Smooth muscle cell of trachea (primary cell): ENCODE measurements around the gene APEX1. TPM values are rescaled to one million over a fixed set of nuclear protein-coding genes. Genes with fewer than 3 reads are reported as not detected.

Experiments used
- total RNA-seq: library from RNA; depleted of rRNA; stranded (reverse); fragments of >200 nt; gene quantifications from 2 replicates; pipeline ENCODE4 v1.2.1, GENCODE V29; 2014

Gene APEX1
- total RNA-seq, result 67.1 and 92.5 TPM in 2 replicates

DNA sequence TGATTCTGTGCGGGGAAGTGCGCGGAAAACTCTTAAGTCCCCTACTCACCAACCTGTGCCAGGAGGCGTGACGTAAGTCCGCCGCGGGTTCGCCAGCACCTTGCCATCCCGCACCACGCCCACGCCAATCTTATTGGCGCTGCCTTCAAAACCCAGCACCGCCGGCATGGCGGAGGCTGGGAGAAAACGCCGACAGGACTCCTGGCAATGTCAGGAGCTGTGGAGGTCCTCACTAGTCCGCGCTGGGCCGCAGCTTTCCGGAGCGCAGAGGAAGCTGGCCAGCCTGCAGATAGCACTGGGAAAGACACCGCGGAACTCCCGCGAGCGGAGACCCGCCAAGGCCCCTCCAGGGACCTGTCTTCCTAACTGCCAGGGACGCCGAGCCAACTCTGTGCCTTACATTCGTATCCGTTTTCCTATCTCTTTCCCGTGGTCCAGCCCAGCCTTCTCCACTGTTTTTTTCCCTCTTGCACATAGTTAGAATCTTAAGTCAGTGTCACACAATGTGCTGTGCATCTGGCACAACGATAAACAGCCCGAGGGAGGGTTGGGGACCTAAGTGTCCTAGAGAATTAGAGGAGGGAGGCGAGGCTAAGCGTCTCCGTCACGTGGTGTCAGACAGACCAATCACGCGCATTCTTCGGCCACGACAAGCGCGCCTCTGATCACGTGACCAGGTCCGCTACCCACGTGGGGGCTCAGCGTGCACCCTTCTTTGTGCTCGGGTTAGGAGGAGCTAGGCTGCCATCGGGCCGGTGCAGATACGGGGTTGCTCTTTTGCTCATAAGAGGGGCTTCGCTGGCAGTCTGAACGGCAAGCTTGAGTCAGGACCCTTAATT lies at the start of gene APEX1, which contains the start of gene OSGEP:
Gene APEX1 (plus strand): TSS at position 711 of the 839 bp plus-strand sequence. CDS start 420 bp downstream, outside the sequence.
Gene OSGEP (minus strand): TSS at position 297 of the 839 bp plus-strand sequence. CDS start 129 bp downstream, at position 168.

DNA sequence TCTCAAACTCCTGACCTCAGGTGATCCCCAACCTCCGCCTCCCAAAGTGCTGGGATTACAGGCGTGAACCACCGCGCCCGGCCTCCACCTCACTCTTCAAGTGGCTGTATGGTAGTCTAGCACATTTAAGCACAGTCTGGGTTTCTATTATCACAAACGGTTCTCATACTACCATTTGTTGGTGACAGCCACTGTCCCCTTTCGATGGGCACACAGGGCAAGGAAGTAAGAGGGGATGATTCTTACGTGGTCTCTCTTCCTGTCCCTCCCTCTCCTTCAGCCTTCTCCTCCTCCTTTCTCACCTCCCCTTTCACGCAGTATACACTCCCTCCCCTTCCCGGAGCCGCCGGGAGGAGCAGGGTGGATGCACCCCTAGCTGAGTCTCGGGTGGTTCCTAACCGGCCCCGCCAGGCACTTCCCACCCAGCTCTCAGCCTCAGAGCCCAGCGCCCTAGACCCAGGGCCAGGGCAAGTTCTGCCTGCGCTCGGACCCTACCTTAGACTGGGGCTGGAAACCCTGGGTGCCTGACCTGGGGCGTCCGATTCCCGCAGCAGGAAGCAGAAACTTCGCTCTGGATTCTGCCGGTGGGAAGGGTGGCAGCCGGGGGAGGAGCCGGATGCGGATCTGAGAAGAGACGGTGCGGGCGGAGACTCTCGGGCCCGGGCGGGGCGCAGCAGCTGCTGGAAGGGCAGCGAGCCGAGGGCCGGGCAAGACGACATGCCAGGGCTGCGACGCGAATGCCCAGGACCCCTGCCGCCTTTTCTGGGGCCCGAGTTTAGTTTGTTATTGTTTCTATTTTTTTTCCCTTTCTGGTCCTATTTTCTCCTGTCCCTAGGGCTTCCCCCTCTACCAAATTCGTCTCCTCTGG lies 41.9 kb upstream of the APEX1 start, which contains the start of gene TEP1:
Gene TEP1 (minus strand): TSS at position 626 of the 868 bp plus-strand sequence. CDS start 5,062 bp downstream, outside the sequence.

DNA sequence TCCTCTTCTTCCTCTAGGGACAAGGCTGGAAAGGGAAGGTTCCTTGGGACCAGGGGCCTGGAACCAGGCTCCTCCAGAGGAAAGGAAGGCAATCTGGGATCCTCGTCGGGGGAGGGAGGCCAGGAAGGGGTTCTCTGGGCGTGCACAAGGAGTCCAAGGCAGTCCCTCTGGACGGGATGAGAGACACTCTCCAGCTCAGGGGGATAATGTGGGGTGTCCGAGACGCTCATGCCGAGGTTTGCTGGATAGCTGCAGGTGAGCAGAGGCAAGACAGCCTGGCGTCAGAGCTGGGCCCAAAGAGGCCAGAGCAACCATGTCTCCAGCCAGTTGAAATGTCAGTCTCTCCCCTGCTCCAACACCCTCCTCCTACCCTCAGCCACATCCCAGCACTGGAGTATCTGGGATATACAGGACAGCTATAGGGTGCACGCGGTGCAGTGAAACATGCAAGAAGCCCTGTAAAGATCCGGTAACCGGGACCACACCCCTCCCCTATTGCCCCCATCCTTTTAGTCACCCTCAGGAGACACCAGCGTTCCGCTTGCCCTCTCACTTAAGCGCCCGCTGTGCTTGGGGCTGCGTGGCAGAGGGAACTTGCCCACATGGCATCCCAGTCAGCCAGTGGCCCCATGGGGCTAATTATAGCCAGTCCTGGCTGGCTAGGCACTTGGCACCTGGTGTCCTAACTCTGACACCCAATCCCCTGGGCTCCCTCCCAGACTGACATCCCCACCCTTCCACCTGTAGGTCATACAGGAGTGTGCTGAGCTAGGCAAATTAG lies 19.3 kb upstream of the APEX1 start, which contains the start of gene KLHL33:
Gene KLHL33 (minus strand): TSS at position 585 of the 781 bp plus-strand sequence. CDS start 355 bp downstream, at position 230.

DNA sequence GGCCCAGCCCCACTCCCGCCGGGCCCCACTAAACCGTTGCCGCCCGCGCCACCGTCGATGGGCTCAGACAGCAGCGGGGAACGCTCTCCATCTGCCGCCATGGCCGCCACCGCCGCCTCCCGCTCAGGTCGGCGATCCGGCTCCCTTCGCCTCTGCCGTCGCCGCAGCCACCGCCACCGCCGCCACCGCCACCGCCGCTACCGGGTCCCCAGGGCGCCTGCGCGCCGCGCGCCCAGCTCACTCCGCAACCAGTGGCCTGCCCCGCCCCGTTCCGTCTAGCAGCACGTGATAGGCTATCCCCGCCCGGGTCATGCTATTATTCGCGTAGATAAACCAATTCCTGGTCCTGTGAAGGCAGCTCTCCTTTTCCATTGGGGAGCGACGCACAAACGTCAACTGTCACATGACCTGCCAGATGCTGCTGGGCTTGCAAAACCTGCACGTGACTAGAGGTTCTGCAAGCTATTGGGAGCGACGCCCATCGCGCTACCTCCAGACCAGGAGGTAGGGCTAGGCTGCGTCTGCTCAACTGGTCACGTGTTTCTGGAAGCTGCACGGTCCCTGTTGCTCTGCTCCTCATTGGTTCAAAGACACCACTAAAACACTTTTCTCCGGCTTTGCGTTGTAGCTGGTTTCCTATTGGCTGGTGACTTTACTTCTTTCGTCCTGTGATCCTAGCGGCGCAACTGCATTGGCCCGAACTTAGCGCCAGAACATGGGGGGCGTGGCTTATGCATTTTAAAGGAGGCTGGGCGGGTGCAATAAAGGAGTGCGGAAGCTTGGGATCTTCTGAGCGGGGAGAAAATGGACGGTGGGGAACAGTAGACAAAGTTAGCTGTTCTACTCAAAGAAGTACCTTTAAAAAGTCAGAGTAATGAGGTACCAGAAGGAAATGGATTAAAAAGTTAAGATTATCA lies 6.5 kb downstream of the APEX1 start, which contains the start of gene PIP4P1:
Gene PIP4P1 (minus strand): TSS at position 210 of the 917 bp plus-strand sequence. CDS start 109 bp downstream, at position 101.

DNA sequence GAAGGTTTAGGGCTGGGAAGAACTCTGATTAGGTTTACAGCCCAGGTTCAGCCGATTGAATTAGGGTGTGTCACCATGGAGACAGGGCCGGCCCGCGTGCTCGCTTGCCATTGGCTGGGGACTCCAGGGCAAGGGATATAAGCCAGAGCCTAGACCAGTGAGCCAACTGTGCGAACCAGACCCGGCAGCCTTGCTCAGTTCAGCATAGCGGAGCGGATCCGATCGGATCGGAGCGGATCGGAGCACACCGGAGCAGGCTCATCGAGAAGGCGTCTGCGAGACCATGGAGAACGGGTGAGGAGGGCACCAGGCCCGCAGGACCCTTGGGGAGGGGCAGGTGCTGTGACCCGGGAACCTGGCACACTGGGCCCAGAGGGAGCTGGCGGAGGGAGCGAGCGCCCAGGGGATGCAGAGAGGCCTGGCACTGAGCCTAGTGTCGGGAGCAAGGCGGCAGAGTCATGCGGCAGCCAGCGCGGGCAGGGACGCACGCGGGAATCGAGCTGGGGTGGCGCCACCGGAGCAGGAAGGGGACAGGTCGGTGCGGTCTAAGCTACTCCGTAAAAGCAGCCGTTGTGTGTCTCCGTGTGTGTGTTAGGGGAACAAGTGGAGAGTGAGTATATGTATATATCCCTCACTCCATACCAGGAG lies 14.3 kb downstream of the APEX1 start, which contains the start of gene PNP:
Gene PNP (plus strand): TSS at position 165 of the 648 bp plus-strand sequence. CDS start 119 bp downstream, at position 284.

Other genes starting within 250 kb of the APEX1 start
- not detected in 2 replicates for gene OR11H6, start 231.5 kb upstream of the APEX1 start, total RNA-seq
- gene OR11H7, start 226.2 kb upstream of the APEX1 start, total RNA-seq, result not detected in 2 replicates
- gene OR11H4, start 215.9 kb upstream of the APEX1 start, total RNA-seq, result not detected in 2 replicates
- gene TTC5, start 149.3 kb upstream of the APEX1 start, total RNA-seq, result 22.5 and 23.1 TPM in 2 replicates
- 35.2 and 36.9 TPM in 2 replicates for gene CCNB1IP1, start 121.9 kb upstream of the APEX1 start, total RNA-seq
- gene PARP2, start 111.6 kb upstream of the APEX1 start, total RNA-seq, result 4.6 and 11.8 TPM in 2 replicates
- gene TEP1, start 41.7 kb upstream of the APEX1 start, total RNA-seq, result 23.7 and 25.5 TPM in 2 replicates
- 0.17 and 0.29 TPM in 2 replicates for gene KLHL33, start 19.1 kb upstream of the APEX1 start, total RNA-seq
- 35.1 and 36.7 TPM in 2 replicates for gene OSGEP, start 414 bp upstream of the APEX1 start, total RNA-seq
- 26.5 and 29.4 TPM in 2 replicates for gene PIP4P1, start 6.2 kb downstream of the APEX1 start, total RNA-seq
- 13.4 and 24.1 TPM in 2 replicates for gene PNP, start 14.2 kb downstream of the APEX1 start, total RNA-seq
- gene RNASE10, start 50.3 kb downstream of the APEX1 start, total RNA-seq, result 0.15 TPM in 1 of 2 replicates, not detected in the other
- not detected in 2 replicates for gene RNASE9, start 105.8 kb downstream of the APEX1 start, total RNA-seq
- not detected in 2 replicates for gene RNASE11, start 132.8 kb downstream of the APEX1 start, total RNA-seq
- not detected in 2 replicates for gene RNASE12, start 136.2 kb downstream of the APEX1 start, total RNA-seq
- not detected in 2 replicates for gene OR6S1, start 186.5 kb downstream of the APEX1 start, total RNA-seq
- 26.6 and 29.3 TPM in 2 replicates for gene RNASE4, start 229.3 kb downstream of the APEX1 start, total RNA-seq
- 6.7 and 7.3 TPM in 2 replicates for gene ANG, start 233.5 kb downstream of the APEX1 start, total RNA-seq